HG03432 (cell line): ENCODE data around the gene PTPDC1.
"Not testable (repeated sequence)": the region's sequence is repeated elsewhere in the genome, so short reads cannot be mapped to it uniquely, and the experiment has no call there.

Experiments used
- ATAC-seq: cut with Tn5 transposase; IDR thresholded peaks from one replicate; pipeline ENCODE4 v1.9.1; 2021; ENCODE audit warnings: mild to moderate bottlenecking, moderate library complexity; ENCODE audit not compliant: unreplicated experiment

The PTPDC1 gene

GRCh38 chr9:94086486-94087345 is 2.5 kb downstream of the PTPDC1 start:
- ATAC-seq = no peak

- not testable (repeated sequence) for ATAC-seq
Measured at GRCh38 chr9:94094219-94095145, 10.2 kb downstream of the PTPDC1 start.

- ATAC-seq = no peak
Measured at GRCh38 chr9:94096819-94097577, 12.7 kb downstream of the PTPDC1 start.

GRCh38 chr9:94097788-94098414 is 13.6 kb downstream of the PTPDC1 start:
- ATAC-seq = no peak

- no peak for ATAC-seq
Measured at GRCh38 chr9:94100152-94100879, 16.1 kb downstream of the PTPDC1 start.

GRCh38 chr9:94101162-94101853 is 17.0 kb downstream of the PTPDC1 start:
- ATAC-seq = no peak

- ATAC-seq = no peak
Measured at GRCh38 chr9:94108584-94108983, 24.3 kb downstream of the PTPDC1 start.

GRCh38 chr9:94110821-94111252 is 26.6 kb downstream of the PTPDC1 start:
- ATAC-seq = no peak

GRCh38 chr9:94111446-94111845 is 27.2 kb downstream of the PTPDC1 start:
- no peak for ATAC-seq

GRCh38 chr9:94112716-94113465 is 28.6 kb downstream of the PTPDC1 start:
- no peak for ATAC-seq

GRCh38 chr9:94120088-94120487 is 35.8 kb downstream of the PTPDC1 start:
- not testable (repeated sequence) for ATAC-seq

GRCh38 chr9:94120854-94121376 is 36.7 kb downstream of the PTPDC1 start:
- no peak for ATAC-seq

GRCh38 chr9:94126844-94127243 is 42.6 kb downstream of the PTPDC1 start:
- ATAC-seq = no peak

- ATAC-seq = no peak
Measured at GRCh38 chr9:94127806-94128205, 43.5 kb downstream of the PTPDC1 start.

- no peak for ATAC-seq
Measured at GRCh38 chr9:94128580-94128979, 44.3 kb downstream of the PTPDC1 start.

- ATAC-seq = no peak
Measured at GRCh38 chr9:94134629-94135028, 50.4 kb downstream of the PTPDC1 start.

- no peak for ATAC-seq
Measured at GRCh38 chr9:94135222-94135621, 51.0 kb downstream of the PTPDC1 start.
